Upper lobe of left lung (tissue), 6 donors: Measurements from ENCODE around the gene CYLD. TPM values are rescaled to one million over a fixed set of nuclear protein-coding genes. Genes with fewer than 3 reads are reported as not detected.

Experiments
- ATAC-seq, 2 donors: fragments of 200-7000 bp; cut with Tn5 transposase; one replicate each; pipeline ENCODE4 v1.9.1; 2022; ENCODE audit warnings: mild to moderate bottlenecking in 2 of 2, moderate library complexity in 2 of 2; ENCODE audit not compliant: low FRiP score in 2 of 2
- DNase-seq, 2 donors: peaks; one replicate each; pipeline ENCODE4 v3.0.0-alpha.2; 2019 to 2020
- H3K27ac ChIP-seq, 4 donors: fragments of 200-600 bp; sonication (generic); one replicate each; pipeline ENCODE4 v1.5.1; 2016 to 2019
- H3K27me3 ChIP-seq, 4 donors: fragments of 200-600 bp; sonication (generic); one replicate each; pipeline ENCODE4 v1.5.1; 2017 to 2019
- H3K36me3 ChIP-seq, 4 donors: fragments of 200-600 bp; sonication (generic); one replicate each; pipeline ENCODE4 v1.5.1; 2016 to 2019
- H3K4me1 ChIP-seq, 4 donors: fragments of 200-600 bp; sonication (generic); one replicate each; pipeline ENCODE4 v1.5.1; 2018 to 2019
- H3K4me3 ChIP-seq, 4 donors: fragments of 200-600 bp; sonication (generic); one replicate each; pipeline ENCODE4 v1.5.1; 2017 to 2019; ENCODE audit warnings: mild to moderate bottlenecking in 2 of 4, moderate library complexity in 1 of 4
- H3K9me3 ChIP-seq, 4 donors: fragments of 200-600 bp; sonication (generic); one replicate each; pipeline ENCODE4 v1.5.1; 2018 to 2019
- EP300 ChIP-seq, 4 donors: sonication (generic); formaldehyde crosslinking; IDR thresholded peaks; one replicate each; pipeline ENCODE4 v1.5.1; 2017; ENCODE audit warnings: antibody characterized with exemption in 4 of 4, control low read depth in 2 of 4
- POLR2A ChIP-seq, 4 donors: fragments of 450-650 bp; IDR thresholded peaks; one replicate each; pipeline ENCODE4 v1.5.1; 2016 to 2017; ENCODE audit warnings: antibody characterized with exemption in 4 of 4, mild to moderate bottlenecking in 2 of 4
- POLR2AphosphoS5 ChIP-seq, 2 donors: sonication (generic); formaldehyde crosslinking; IDR thresholded peaks; one replicate each; pipeline ENCODE4 v1.5.1; 2017; ENCODE audit warnings: antibody characterized with exemption in 2 of 2
- WGBS, 2 donors: methylation state at CpG; one replicate each; pipeline ENCODE4 v1.1.5; 2017 to 2018; 5-methylcytosine and 5-hydroxymethylcytosine counted together
- total RNA-seq, 6 donors: library from RNA; depleted of rRNA in 4 of 6; stranded (reverse); fragments of >200 nt in 4 of 6; gene quantifications; one replicate each; pipeline versions ENCODE4 v1.1.0 to v1.2.1, GENCODE V29; 2016 to 2021
- TF ChIP-seq, protein P1 (sequence below), 6 experiments: fragments of 450-650 bp in 4 of 6; fragments of 200-600 bp in 2 of 6; sonication (generic) in 2 of 6; IDR thresholded peaks; one replicate each; pipeline ENCODE4 v1.5.1; 2016 to 2019; ENCODE audit warnings: antibody characterized with exemption in 6 of 6
- donor health status: DM: no; HTN: no; CAD: no; lungs with moderate emphysema.
- donor health status: DM: no; HTN: yes; CAD: no; lungs with severe emphysema.

The CYLD gene
- 10 to 100 TPM; 25.5 to 72.1 (median 46.1) TPM for total RNA-seq

DNA sequence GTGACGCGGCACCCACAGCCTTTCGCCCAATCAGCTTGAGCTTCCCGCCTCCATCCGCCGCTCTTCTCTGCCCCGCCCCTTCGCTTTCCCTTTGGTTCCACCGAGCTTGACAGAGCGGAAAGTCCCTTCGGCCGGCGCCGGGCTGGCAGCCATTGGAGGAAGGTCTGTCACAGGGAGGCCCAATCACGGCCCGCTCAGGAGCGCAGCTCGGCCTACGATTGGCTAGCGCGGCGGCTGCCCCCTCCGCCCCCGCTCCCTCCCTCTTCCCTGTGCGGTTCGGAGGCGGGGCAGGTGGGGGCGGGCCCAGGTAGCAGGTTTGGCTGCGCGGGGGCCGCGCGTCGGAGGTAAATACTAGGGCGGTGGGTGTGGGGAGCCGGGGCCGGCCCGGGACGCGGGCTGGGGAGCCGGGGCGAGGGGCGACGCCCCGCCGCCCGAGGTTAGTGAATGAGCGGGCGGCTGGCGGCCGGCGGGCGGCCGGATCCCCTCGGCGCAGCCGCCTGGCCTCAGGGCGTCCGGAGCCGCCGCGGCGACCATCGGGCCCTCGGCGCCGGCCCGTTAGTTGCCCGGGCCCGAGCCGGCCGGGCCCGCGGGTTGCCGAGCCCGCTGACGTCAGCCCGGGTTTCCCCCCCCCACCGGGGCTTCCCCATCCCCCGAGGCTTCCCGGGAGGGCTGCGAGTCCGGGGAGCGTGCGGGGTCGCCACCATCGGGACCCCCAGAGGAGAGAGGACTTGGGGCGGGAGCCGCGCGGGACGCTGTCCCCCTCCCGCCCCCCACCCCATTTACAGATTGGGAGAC lies at the start of gene CYLD:
Gene CYLD, plus strand, starts transcription at position 306 of the 795 bp plus-strand sequence. CDS start 7,613 bp downstream, outside the sequence.
- Histone ChIP-seq H3K36me3 (peaks cover 0 to 17% (median 0%) of the 10 kb centered on the region in 4 donors), H3K4me3 (peak within 1 kb of the TSS; percentile 78 to 94 (median 92)), H3K9me3 (no peaks in the 10 kb centered on the region), H3K4me1 (peaks cover 30 to 49% (median 39%) of the 10 kb centered on the region in 4 donors), H3K27ac (peak within 1 kb of the TSS; percentile 90 to 98 (median 98)), H3K27me3 (no peaks in the 10 kb centered on the region)
- 0 to 1% methylated on average over 1 to 13 of the region's 93 CpGs for WGBS, 2 donors
- TF ChIP-seq POLR2AphosphoS5 (IDR thresholded peaks at IDR 0.05): peak; percentile 69 to 88
- peak in 1 of 4 donors; percentile 66 for TF ChIP-seq EP300 (IDR thresholded peaks at IDR 0.05)
- TF ChIP-seq, protein P1, sequence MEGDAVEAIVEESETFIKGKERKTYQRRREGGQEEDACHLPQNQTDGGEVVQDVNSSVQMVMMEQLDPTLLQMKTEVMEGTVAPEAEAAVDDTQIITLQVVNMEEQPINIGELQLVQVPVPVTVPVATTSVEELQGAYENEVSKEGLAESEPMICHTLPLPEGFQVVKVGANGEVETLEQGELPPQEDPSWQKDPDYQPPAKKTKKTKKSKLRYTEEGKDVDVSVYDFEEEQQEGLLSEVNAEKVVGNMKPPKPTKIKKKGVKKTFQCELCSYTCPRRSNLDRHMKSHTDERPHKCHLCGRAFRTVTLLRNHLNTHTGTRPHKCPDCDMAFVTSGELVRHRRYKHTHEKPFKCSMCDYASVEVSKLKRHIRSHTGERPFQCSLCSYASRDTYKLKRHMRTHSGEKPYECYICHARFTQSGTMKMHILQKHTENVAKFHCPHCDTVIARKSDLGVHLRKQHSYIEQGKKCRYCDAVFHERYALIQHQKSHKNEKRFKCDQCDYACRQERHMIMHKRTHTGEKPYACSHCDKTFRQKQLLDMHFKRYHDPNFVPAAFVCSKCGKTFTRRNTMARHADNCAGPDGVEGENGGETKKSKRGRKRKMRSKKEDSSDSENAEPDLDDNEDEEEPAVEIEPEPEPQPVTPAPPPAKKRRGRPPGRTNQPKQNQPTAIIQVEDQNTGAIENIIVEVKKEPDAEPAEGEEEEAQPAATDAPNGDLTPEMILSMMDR (IDR thresholded peaks at IDR 0.05): no peak
- peak in 3 of 4 donors; percentile 83 to 89 (median 86) for TF ChIP-seq POLR2A (IDR thresholded peaks at IDR 0.05)
- ATAC-seq (peak; percentile 98 to 99), DNase-seq (peak; percentile 99 to 100)

GRCh38 chr16:50692644-50692998 lies 49.3 kb upstream of the CYLD start:
- ATAC-seq (no peak), DNase-seq (no peak)
- no peak for TF ChIP-seq POLR2A (IDR thresholded peaks at IDR 0.05)
- 81 to 90% methylated on average over 4 of the region's 4 CpGs for WGBS, 2 donors
- Histone ChIP-seq H3K27ac (no peak overlapping the region), H3K4me1 (peaks cover 24 to 50% (median 37%) of the 10 kb centered on the region in 4 donors), H3K9me3 (no peaks in the 10 kb centered on the region), H3K36me3 (no peaks in the 10 kb centered on the region), H3K4me3 (no peak overlapping the region), H3K27me3 (no peaks in the 10 kb centered on the region)

GRCh38 chr16:50692999-50693781 lies 48.7 kb upstream of the CYLD start, which contains the start of gene NOD2:
Gene NOD2 (plus strand): TSS chr16:50693606. CDS start chr16:50699496, 5,890 bp downstream.
- Histone ChIP-seq H3K4me1 (peaks cover 26 to 54% (median 39%) of the 10 kb centered on the region in 4 donors), H3K36me3 (no peaks in the 10 kb centered on the region), H3K27me3 (no peaks in the 10 kb centered on the region), H3K4me3 (peak within 1 kb of the TSS; percentile 40 to 66 (median 50)), H3K9me3 (no peaks in the 10 kb centered on the region), H3K27ac (peak within 1 kb of the TSS; percentile 63 to 88 (median 74))
- TF ChIP-seq EP300 (IDR thresholded peaks at IDR 0.05): no peak
- TF ChIP-seq POLR2AphosphoS5 (IDR thresholded peaks at IDR 0.05): no peak
- TF ChIP-seq, protein P1 (IDR thresholded peaks at IDR 0.05): no peak
- TF ChIP-seq POLR2A (IDR thresholded peaks at IDR 0.05): peak in 2 of 4 donors; percentile 25 to 63
- ATAC-seq: peak in 1 of 2 donors; percentile 73
- 24 to 53% methylated on average over 16 to 25 of the region's 56 CpGs for WGBS, 2 donors
- DNase-seq: peak; percentile 57 to 91

GRCh38 chr16:50694206-50694605 lies 47.7 kb upstream of the CYLD start:
- no peak for TF ChIP-seq EP300 (IDR thresholded peaks at IDR 0.05)
- no peak for TF ChIP-seq POLR2A (IDR thresholded peaks at IDR 0.05)
- TF ChIP-seq, protein P1 (IDR thresholded peaks at IDR 0.05): no peak
- TF ChIP-seq POLR2AphosphoS5 (IDR thresholded peaks at IDR 0.05): no peak
- Histone ChIP-seq H3K4me3 (peak overlapping the region in 3 of 4 donors; percentile 43 to 66 (median 58)), H3K27me3 (no peaks in the 10 kb centered on the region), H3K9me3 (no peaks in the 10 kb centered on the region), H3K4me1 (peaks cover 26 to 60% (median 41%) of the 10 kb centered on the region in 4 donors), H3K36me3 (no peaks in the 10 kb centered on the region), H3K27ac (peak overlapping the region; percentile 63 to 88 (median 74))
- ATAC-seq (no peak), DNase-seq (no peak)
- 90 to 92% methylated on average over 2 of the region's 2 CpGs for WGBS, 2 donors
